OCI-LY7 (cell line): ENCODE data around the gene NR1H2. TPM values are rescaled to one million over a fixed set of nuclear protein-coding genes. Genes with fewer than 3 reads are reported as not detected.
"Not testable (repeated sequence)": the region's sequence is repeated elsewhere in the genome, so short reads cannot be mapped to it uniquely, and the experiment has no call there.

Source experiments
- BruUV-seq: library from RNA; stranded (reverse); fragments of 400-500 nt; replicated peaks from 2 replicates; lab custom pipeline; 2021; lab: Mats Ljungman, UMichigan
- CTCF ChIA-PET: fragments of 300-600 bp; sonication (Branson Sonifier 250); formaldehyde crosslinking; loops from one replicate; lab custom pipeline; 2022; ENCODE audit warnings: antibody characterized with exemption; ENCODE audit not compliant: unreplicated experiment; lab: Charles Lee
- POLR2A ChIA-PET: fragments of 300-600 bp; sonication (Branson Sonifier 250); formaldehyde crosslinking; loops from one replicate; lab custom pipeline; 2022; ENCODE audit warnings: antibody characterized with exemption; lab: Charles Lee
- DNase-seq: peaks from one replicate; pipeline ENCODE4 v3.0.0-alpha.2; 2015; ENCODE audit warnings: low spot score
- H2AFZ ChIP-seq: fragments of 200-600 bp; sonication (generic), shearing (Covaris generic); 2 replicates; pipeline ENCODE4 v1.6.1; 2014; ENCODE audit warnings: mild to moderate bottlenecking, antibody characterized with exemption, low read length, moderate library complexity
- H3K27ac ChIP-seq: fragments of 200-600 bp; sonication (generic); 2 replicates; pipeline ENCODE4 v1.5.1; 2014; ENCODE audit warnings: mixed run types, low read depth, mild to moderate bottlenecking, moderate library complexity, low read length, inconsistent platforms; ENCODE audit not compliant: poor library complexity, severe bottlenecking
- H3K36me3 ChIP-seq: fragments of 200-600 bp; sonication (generic); 2 replicates; pipeline ENCODE4 v1.6.1; 2014; ENCODE audit warnings: mild to moderate bottlenecking, antibody characterized with exemption, low read length, moderate library complexity, mixed read lengths; ENCODE audit not compliant: insufficient read depth
- H3K4me1 ChIP-seq: fragments of 200-600 bp; sonication (generic); 2 replicates; pipeline ENCODE4 v1.5.1; 2014; ENCODE audit warnings: mild to moderate bottlenecking, low read length; ENCODE audit not compliant: insufficient read depth, poor library complexity, severe bottlenecking
- H3K4me2 ChIP-seq: fragments of 200-600 bp; sonication (generic); 2 replicates; pipeline ENCODE4 v1.6.1; 2014; ENCODE audit warnings: mild to moderate bottlenecking, low read length
- H3K4me3 ChIP-seq: fragments of 200-600 bp; sonication (generic); 2 replicates; pipeline ENCODE4 v1.5.1; 2014; ENCODE audit warnings: mild to moderate bottlenecking, low read depth, low read length; ENCODE audit not compliant: poor library complexity, severe bottlenecking
- H3K79me2 ChIP-seq: fragments of 200-600 bp; sonication (generic); 2 replicates; pipeline ENCODE4 v1.6.1; 2016; ENCODE audit warnings: low read depth, mild to moderate bottlenecking, low read length, moderate library complexity, mixed read lengths; ENCODE audit not compliant: insufficient read depth
- H3K9me2 ChIP-seq: fragments of 200-600 bp; sonication (generic); 2 replicates; pipeline ENCODE4 v1.6.1; 2016; ENCODE audit warnings: mild to moderate bottlenecking, low read length, mixed read lengths; ENCODE audit not compliant: insufficient read depth
- H3K9me3 ChIP-seq: fragments of 200-600 bp; sonication (generic); 2 replicates; pipeline ENCODE4 v1.6.1; 2014; ENCODE audit warnings: mild to moderate bottlenecking, mixed run types, low read length, mixed read lengths
- H4K20me1 ChIP-seq: fragments of 200-600 bp; sonication (generic); 2 replicates; pipeline ENCODE4 v1.6.1; 2014; ENCODE audit warnings: mild to moderate bottlenecking, antibody characterized with exemption, low read length, moderate library complexity, mixed read lengths; ENCODE audit not compliant: insufficient read depth
- CTCF ChIP-seq: fragments of 200-600 bp; sonication (generic); conservative IDR thresholded peaks from 2 replicates; pipeline ENCODE4 v1.5.1; 2014; ENCODE audit warnings: mild to moderate bottlenecking, antibody characterized with exemption, low read length, moderate library complexity, mixed read lengths
- EZH2phosphoT487 ChIP-seq: fragments of 200-600 bp; sonication (generic); IDR thresholded peaks from 2 replicates; pipeline ENCODE4 v1.6.1; 2018; ENCODE audit warnings: low read depth, borderline replicate concordance, mild to moderate bottlenecking, mixed run types, antibody characterized with exemption, low read length, moderate library complexity, mixed read lengths
- intact Hi-C: fragments of 100-400 bp; cut with micrococcal nuclease; formaldehyde crosslinking; loops from one replicate; pipeline ENCODE4 v1.10.0; 2022; ENCODE audit not compliant: unreplicated experiment
- total RNA-seq, 2 experiments: library from RNA; depleted of rRNA in 1 of 2; stranded (reverse); fragments of >200 nt in 1 of 2; shearing (Covaris generic) in 1 of 2; gene quantifications; 2 replicates each; pipeline ENCODE4 v1.2.3, GENCODE V29; 2014 to 2022

Gene NR1H2
- total RNA-seq, 2 experiments from 2014 or later: 41.2 to 65.7 TPM

DNA sequence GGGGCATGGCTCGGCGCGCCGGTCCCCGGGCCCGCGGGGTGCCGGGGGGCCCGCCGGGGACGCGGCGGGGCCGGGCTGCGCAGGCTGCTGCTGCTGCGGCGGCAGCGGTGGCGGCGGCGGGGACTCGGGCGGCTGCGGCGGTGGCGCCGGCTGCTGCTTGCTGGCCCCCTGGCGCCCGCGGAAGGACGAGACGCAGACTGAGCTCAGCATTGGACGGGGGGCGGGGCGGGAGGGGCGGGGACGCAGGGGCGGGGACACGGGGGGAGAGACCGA, 47.4 kb upstream of the NR1H2 start:
- peaks cover 26% of the 10 kb centered on the region for H3K36me3 ChIP-seq
- POLR2A ChIA-PET: interaction anchor here (0.6 to 1.5 kb wide), 6 partner anchors 11 to 303 kb away, joined by 3 to 12 read pairs (median 4); partner anchors contain the start of genes SPIB and ZNF473
- peaks cover 14% of the 10 kb centered on the region for H4K20me1 ChIP-seq
- H3K9me3 ChIP-seq: no peaks in the 10 kb centered on the region
- peak overlapping the region; percentile 74 for H3K4me3 ChIP-seq
- no peak overlapping the region for H2AFZ ChIP-seq
- intact Hi-C loops: loop anchor here (2.0 to 10.0 kb wide), 2 partner anchors 76 to 1276 kb away; no protein-coding TSS in a partner anchor
- H3K4me1 ChIP-seq: peaks cover 55% of the 10 kb centered on the region
- TF ChIP-seq CTCF (no peak), EZH2phosphoT487 (no peak)
- H3K9me2 ChIP-seq: no peaks in the 10 kb centered on the region
- no peak for DNase-seq
- H3K4me2 ChIP-seq: no peak overlapping the region
- CTCF ChIA-PET: interaction anchor here (0.5 to 1.0 kb wide), 6 partner anchors 12 to 505 kb away, joined by 3 to 15 read pairs (median 4); no protein-coding TSS in a partner anchor
- H3K79me2 ChIP-seq: peaks cover 40% of the 10 kb centered on the region
- H3K27ac ChIP-seq: no peak overlapping the region
- no TSS peak for BruUV-seq

DNA sequence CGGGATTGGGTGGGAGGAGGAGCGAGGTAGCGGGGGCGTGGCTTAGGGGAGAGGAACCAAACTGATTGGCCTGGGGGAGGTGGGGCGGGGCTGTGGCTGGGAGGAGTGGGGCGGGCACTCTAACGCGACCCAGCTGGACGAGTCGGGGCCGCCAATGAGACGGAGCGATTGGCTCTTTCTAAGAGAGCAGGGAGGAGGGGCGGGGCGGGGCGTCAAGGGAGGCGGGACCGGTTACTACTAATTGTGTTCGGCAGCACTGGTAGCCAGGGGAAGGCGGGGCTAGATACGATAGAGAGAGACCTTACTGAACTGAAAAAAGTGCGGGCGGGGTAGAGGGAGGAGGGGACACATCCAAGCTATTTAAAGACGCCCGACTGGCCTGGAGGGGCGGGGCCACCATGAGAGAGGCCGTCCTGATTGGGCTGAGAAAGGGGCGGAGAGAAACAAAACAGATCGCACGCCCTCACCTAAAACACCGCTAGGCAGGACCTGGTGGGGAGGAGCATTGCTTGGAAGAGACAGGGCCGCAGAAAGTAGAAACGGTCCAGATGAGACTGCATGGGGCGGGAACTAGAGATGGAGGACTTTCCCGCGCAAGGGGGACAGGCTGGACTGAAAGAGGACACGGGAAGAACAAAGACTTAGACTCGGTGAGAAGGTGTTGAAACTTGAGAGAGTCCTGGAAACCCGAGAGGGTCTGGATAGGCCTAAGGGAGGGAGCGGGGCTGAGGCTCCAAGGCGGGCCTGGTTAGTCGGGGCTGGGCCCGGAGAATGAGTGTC, 46.9 kb upstream of the NR1H2 start, which contains the start of gene KCNC3:
Gene KCNC3, minus strand, starts transcription at position 232 of the 780 bp plus-strand sequence. CDS start 295 bp downstream, outside the sequence.
- peak; percentile 100 for DNase-seq
- POLR2A ChIA-PET: interaction anchor here (0.6 to 1.5 kb wide), 7 partner anchors 11 to 304 kb away, joined by 3 to 12 read pairs (median 3); partner anchors contain the start of genes SPIB and ZNF473
- peaks cover 14% of the 10 kb centered on the region for H4K20me1 ChIP-seq
- H3K4me2 ChIP-seq: peak within 1 kb of the TSS; percentile 82
- CTCF ChIA-PET: interaction anchor here (0.5 to 1.0 kb wide), 6 partner anchors 11 to 504 kb away, joined by 3 to 15 read pairs (median 4); no protein-coding TSS in a partner anchor
- TF ChIP-seq EZH2phosphoT487 (no peak), CTCF (no peak)
- H2AFZ ChIP-seq: no peak within 1 kb of the TSS
- intact Hi-C loops: loop anchor here (2.0 to 10.0 kb wide), 2 partner anchors 77 to 1275 kb away; no protein-coding TSS in a partner anchor
- H3K4me1 ChIP-seq: peaks cover 59% of the 10 kb centered on the region
- no peaks in the 10 kb centered on the region for H3K9me3 ChIP-seq
- H3K36me3 ChIP-seq: peaks cover 26% of the 10 kb centered on the region
- no peaks in the 10 kb centered on the region for H3K9me2 ChIP-seq
- peaks cover 40% of the 10 kb centered on the region for H3K79me2 ChIP-seq
- H3K4me3 ChIP-seq: peak within 1 kb of the TSS; percentile 74
- peak within 1 kb of the TSS; percentile 79 for H3K27ac ChIP-seq
- BruUV-seq: no TSS peak

DNA sequence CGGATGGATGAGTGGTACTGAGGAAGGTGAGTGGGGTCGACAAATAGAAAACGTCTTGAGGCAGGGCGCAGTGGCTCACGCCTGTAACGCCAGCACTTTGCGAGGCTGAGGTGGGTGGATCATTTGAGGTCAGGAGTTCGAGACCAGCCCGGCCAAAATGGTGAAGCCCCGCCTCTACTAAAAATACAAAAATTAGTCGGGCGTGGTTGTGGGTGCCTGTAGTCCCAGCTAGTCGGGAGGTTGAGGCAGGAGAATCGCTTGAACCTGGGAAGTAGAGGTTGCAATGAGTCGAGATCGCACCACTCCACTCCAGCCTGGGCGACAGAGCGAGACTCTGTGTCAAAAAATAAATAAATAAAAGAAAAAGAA, 46.3 kb upstream of the NR1H2 start:
- H3K9me3 ChIP-seq, H3K9me2 ChIP-seq, DNase-seq, H2AFZ ChIP-seq, CTCF ChIA-PET: not testable (repeated sequence)
- Histone ChIP-seq H3K36me3 (peaks cover 28% of the 10 kb centered on the region), H3K79me2 (peaks cover 39% of the 10 kb centered on the region), H3K4me2 (peak overlapping the region; percentile 67), H3K4me3 (peak overlapping the region; percentile 68), H3K27ac (peak overlapping the region; percentile 79), H4K20me1 (peaks cover 14% of the 10 kb centered on the region), H3K4me1 (peaks cover 59% of the 10 kb centered on the region)
- BruUV-seq: TSS peak; percentile 76
- POLR2A ChIA-PET: interaction anchor here (1.0 to 1.1 kb wide), 2 partner anchors 10 to 14 kb away, joined by 3 read pairs; no protein-coding TSS in a partner anchor
- intact Hi-C loops: loop anchor here (2.0 to 10.0 kb wide), 3 partner anchors 15 to 1275 kb away; no protein-coding TSS in a partner anchor
